OCI-LY7 (cell line): Measurements from ENCODE around the gene CDC42.

Source experiments
- CTCF ChIP-seq: fragments of 200-600 bp; sonication (generic); conservative IDR thresholded peaks from 2 replicates; pipeline ENCODE4 v1.5.1; 2014; ENCODE audit warnings: mild to moderate bottlenecking, antibody characterized with exemption, low read length, moderate library complexity, mixed read lengths
- EZH2phosphoT487 ChIP-seq: fragments of 200-600 bp; sonication (generic); IDR thresholded peaks from 2 replicates; pipeline ENCODE4 v1.6.1; 2018; ENCODE audit warnings: low read depth, borderline replicate concordance, mild to moderate bottlenecking, mixed run types, antibody characterized with exemption, low read length, moderate library complexity, mixed read lengths

GRCh38 chr1:22117851-22118250 is 65.3 kb downstream of the CDC42 start:
- TF ChIP-seq CTCF (no peak), EZH2phosphoT487 (no peak)
